Smooth muscle cell (in vitro differentiated cells): ENCODE measurements around the gene HAND2. TPM values are rescaled to one million over a fixed set of nuclear protein-coding genes. Genes with fewer than 3 reads are reported as not detected.
A peak's percentile ranks its signal among the peaks of the same experiment; 100 is the strongest.

Experiments used
- DNase-seq: peaks from one replicate; lab custom pipeline; 2025; ENCODE audit not compliant: unreplicated experiment; lab: John Stamatoyannopoulos, UW
- H2AFZ ChIP-seq: fragments of 200-600 bp; sonication (generic); 2 replicates; pipeline ENCODE4 v1.6.0; 2016; ENCODE audit warnings: antibody characterized with exemption, low read depth, mild to moderate bottlenecking
- H3F3A ChIP-seq: fragments of 200-600 bp; sonication (generic); 2 replicates; pipeline ENCODE4 v1.6.0; 2017; ENCODE audit warnings: antibody characterized with exemption, low read depth
- H3K27ac ChIP-seq: fragments of 200-600 bp; sonication (generic); 2 replicates; pipeline ENCODE4 v1.5.1; 2016; ENCODE audit warnings: low read depth, mild to moderate bottlenecking
- H3K27me3 ChIP-seq: fragments of 200-600 bp; sonication (generic); 2 replicates; pipeline ENCODE4 v1.6.1; 2016; ENCODE audit warnings: low read depth, mild to moderate bottlenecking
- H3K36me3 ChIP-seq: fragments of 200-600 bp; sonication (generic); 2 replicates; pipeline ENCODE4 v1.5.1; 2016; ENCODE audit warnings: low read depth
- H3K4me1 ChIP-seq: fragments of 200-600 bp; sonication (generic); 2 replicates; pipeline ENCODE4 v1.5.1; 2016; ENCODE audit warnings: low read depth
- H3K4me2 ChIP-seq: fragments of 200-600 bp; sonication (generic); 2 replicates; pipeline ENCODE4 v1.6.0; 2016; ENCODE audit warnings: mild to moderate bottlenecking
- H3K4me3 ChIP-seq: fragments of 200-600 bp; sonication (generic); 2 replicates; pipeline ENCODE4 v1.5.1; 2016; ENCODE audit warnings: mild to moderate bottlenecking
- H3K79me2 ChIP-seq: fragments of 200-600 bp; sonication (generic); 2 replicates; pipeline ENCODE4 v1.6.0; 2016; ENCODE audit warnings: low read depth, mild to moderate bottlenecking
- H3K9ac ChIP-seq: fragments of 200-600 bp; sonication (generic); 2 replicates; pipeline ENCODE4 v1.6.0; 2016; ENCODE audit warnings: low read depth
- H3K9me3 ChIP-seq: fragments of 200-600 bp; sonication (generic); replicated peaks from 2 replicates; pipeline ENCODE4 v1.5.1; 2016; ENCODE audit warnings: low read depth
- H4K20me1 ChIP-seq: fragments of 200-600 bp; sonication (generic); 2 replicates; pipeline ENCODE4 v1.6.0; 2016; ENCODE audit warnings: low read depth
- CTCF ChIP-seq: fragments of 200-600 bp; sonication (generic); IDR thresholded peaks from 2 replicates; pipeline ENCODE4 v1.5.1; 2017; ENCODE audit warnings: borderline replicate concordance, mild to moderate bottlenecking, antibody characterized with exemption; ENCODE audit not compliant: insufficient read depth, poor library complexity, severe bottlenecking
- WGBS: methylation state at CpG from one replicate; pipeline ENCODE4 v1.1.7; 2016; ENCODE audit warnings: low lambda C conversion rate; 5-methylcytosine and 5-hydroxymethylcytosine counted together
- polyA plus RNA-seq: library from polyadenylated mRNA; unstranded; fragments of >200 nt; fragmentation: Nextera tagmentation; extraction: Ambion mirVana; gene quantifications from 2 replicates; pipeline ENCODE4 v1.2.1, GENCODE V29; 2016
- total RNA-seq: library from RNA; depleted of rRNA; stranded (reverse); fragments of >200 nt; gene quantifications from 2 replicates; pipeline ENCODE4 v1.2.3, GENCODE V29; 2014

Gene HAND2
- total and polyA plus RNA-seq, 2 experiments from 2014 or later: 265 to 324 TPM

GRCh38 chr4:173538148-173538908, 8.3 kb upstream of the HAND2 start:
- peak overlapping the region; percentile 53 for H3K27ac ChIP-seq
- peaks cover 7% of the 10 kb centered on the region for H3K27me3 ChIP-seq
- H2AFZ ChIP-seq: peak overlapping the region; percentile 17
- no peaks in the 10 kb centered on the region for H3F3A ChIP-seq
- peaks cover 16% of the 10 kb centered on the region for H3K4me1 ChIP-seq
- 6% methylated on average over 57 of the region's 60 CpGs for WGBS
- H3K4me2 ChIP-seq: peak overlapping the region; percentile 88
- H3K9ac ChIP-seq: peak overlapping the region; percentile 54
- H3K4me3 ChIP-seq: peak overlapping the region; percentile 44
- H4K20me1 ChIP-seq: peaks cover 7% of the 10 kb centered on the region
- no peak for DNase-seq
- TF ChIP-seq CTCF: no peak
- no peaks in the 10 kb centered on the region for H3K36me3 ChIP-seq
- no peaks in the 10 kb centered on the region for H3K9me3 ChIP-seq
- H3K79me2 ChIP-seq: peaks cover 88% of the 10 kb centered on the region

GRCh38 chr4:173537613-173538147, 7.7 kb upstream of the HAND2 start:
- peak overlapping the region; percentile 53 for H3K27ac ChIP-seq
- no peak for DNase-seq
- H3K79me2 ChIP-seq: peaks cover 91% of the 10 kb centered on the region
- peaks cover 7% of the 10 kb centered on the region for H4K20me1 ChIP-seq
- peaks cover 7% of the 10 kb centered on the region for H3K27me3 ChIP-seq
- peak overlapping the region; percentile 17 for H2AFZ ChIP-seq
- H3K4me2 ChIP-seq: peak overlapping the region; percentile 88
- TF ChIP-seq CTCF: no peak
- no peaks in the 10 kb centered on the region for H3K36me3 ChIP-seq
- peak overlapping the region; percentile 44 for H3K4me3 ChIP-seq
- H3K9ac ChIP-seq: peak overlapping the region; percentile 54
- peaks cover 16% of the 10 kb centered on the region for H3K4me1 ChIP-seq
- H3K9me3 ChIP-seq: no peaks in the 10 kb centered on the region
- 19% methylated on average over 21 of the region's 21 CpGs for WGBS
- no peaks in the 10 kb centered on the region for H3F3A ChIP-seq

DNA sequence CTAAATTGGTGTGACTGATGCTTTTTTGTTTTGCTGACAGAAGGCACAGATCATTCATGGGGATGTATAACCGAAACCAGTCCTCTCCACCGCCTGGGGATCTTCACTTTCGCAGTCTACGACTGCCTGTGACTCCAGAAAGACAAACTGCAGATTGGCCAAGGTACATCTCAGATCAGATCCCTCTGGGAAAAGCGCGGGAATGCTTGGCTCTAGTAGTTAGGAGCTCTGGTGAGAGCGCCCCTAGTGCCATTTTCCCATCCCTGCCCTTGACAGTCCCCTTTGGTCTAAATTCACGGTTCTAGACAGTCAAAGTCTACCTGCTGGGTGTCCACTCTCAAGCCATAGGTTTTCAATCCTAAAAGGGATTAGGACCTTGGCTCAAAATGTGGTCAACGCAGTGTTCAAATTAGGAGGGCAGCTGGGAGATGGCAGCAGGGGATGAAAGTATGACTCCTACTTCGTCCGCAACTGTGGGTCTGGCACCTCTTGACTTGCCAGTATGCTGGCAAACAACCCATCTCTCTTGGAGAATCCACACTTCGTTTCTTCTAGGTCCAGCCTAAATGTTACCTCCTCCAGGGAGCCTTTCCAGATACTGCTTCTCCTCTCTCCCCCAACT, 6.9 kb upstream of the HAND2 start:
- 37% methylated on average over 12 of the region's 12 CpGs for WGBS
- Histone ChIP-seq H3K4me3 (peak overlapping the region; percentile 93), H3K9me3 (no peaks in the 10 kb centered on the region), H3K36me3 (no peaks in the 10 kb centered on the region), H3K27ac (peak overlapping the region; percentile 53), H3K79me2 (peaks cover 98% of the 10 kb centered on the region), H2AFZ (no peak overlapping the region), H3F3A (no peaks in the 10 kb centered on the region), H4K20me1 (peaks cover 7% of the 10 kb centered on the region), H3K4me1 (peaks cover 16% of the 10 kb centered on the region), H3K9ac (no peak overlapping the region), H3K4me2 (peak overlapping the region; percentile 88), H3K27me3 (peaks cover 7% of the 10 kb centered on the region)
- no peak for DNase-seq
- TF ChIP-seq CTCF: peak; percentile 28
